Activated CD8-positive, alpha-beta T cell treated with anti-CD3 and anti-CD28 coated beads for 36 hours (primary cell): ENCODE data around the gene TMEFF1. TPM values are rescaled to one million over a fixed set of nuclear protein-coding genes. Genes with fewer than 3 reads are reported as not detected.

Experiments
- ATAC-seq: fragments of 200-7000 bp; cut with Tn5 transposase; one replicate; pipeline ENCODE4 v1.10.0; 2021; ENCODE audit warnings: mild to moderate bottlenecking, moderate library complexity
- CTCF ChIA-PET: fragments of 350-600 bp; sonication (Branson Sonifier 250); formaldehyde crosslinking; loops from one replicate; lab custom pipeline; 2021; ENCODE audit warnings: antibody characterized with exemption; lab: Charles Lee
- POLR2A ChIA-PET: fragments of 350-600 bp; sonication (Branson Sonifier 250); formaldehyde crosslinking; loops from one replicate; lab custom pipeline; 2021; ENCODE audit warnings: antibody characterized with exemption; lab: Charles Lee
- DNase-seq: peaks from one replicate; pipeline ENCODE4 v3.0.0-alpha.2; 2020
- H3K27ac Mint-ChIP-seq: one replicate; pipeline ENCODE4 v1.8.0; 2021; ENCODE audit warnings: mild to moderate bottlenecking, mixed read lengths
- H3K27me3 Mint-ChIP-seq: one replicate; pipeline ENCODE4 v1.8.0; 2021; ENCODE audit warnings: mixed read lengths
- H3K36me3 Mint-ChIP-seq: one replicate; pipeline ENCODE4 v1.8.0; 2021; ENCODE audit warnings: low read depth, mixed read lengths
- H3K4me1 Mint-ChIP-seq: one replicate; pipeline ENCODE4 v1.8.0; 2021; ENCODE audit warnings: low read depth, mixed read lengths
- H3K4me3 Mint-ChIP-seq: one replicate; pipeline ENCODE4 v1.8.0; 2021; ENCODE audit warnings: mild to moderate bottlenecking, moderate library complexity, mixed read lengths
- H3K9me3 Mint-ChIP-seq: one replicate; pipeline ENCODE4 v1.8.0; 2021; ENCODE audit warnings: mixed read lengths
- intact Hi-C: fragments of 100-400 bp; cut with micrococcal nuclease; formaldehyde crosslinking; loops from one replicate; pipeline ENCODE4 v1.10.0; 2022
- total RNA-seq, 2 experiments: library from RNA; stranded (reverse); gene quantifications; one replicate each; pipeline ENCODE4 v1.2.3, GENCODE V29; 2021
- TF ChIP-seq, protein P1 (sequence below): fragments of 200-600 bp; IDR thresholded peaks from one replicate; pipeline ENCODE4 v1.8.0; 2022; ENCODE audit warnings: antibody characterized with exemption, mild to moderate bottlenecking

Gene TMEFF1
- total RNA-seq, 2 experiments from 2014 or later: 0.68 to 0.78 TPM

DNA sequence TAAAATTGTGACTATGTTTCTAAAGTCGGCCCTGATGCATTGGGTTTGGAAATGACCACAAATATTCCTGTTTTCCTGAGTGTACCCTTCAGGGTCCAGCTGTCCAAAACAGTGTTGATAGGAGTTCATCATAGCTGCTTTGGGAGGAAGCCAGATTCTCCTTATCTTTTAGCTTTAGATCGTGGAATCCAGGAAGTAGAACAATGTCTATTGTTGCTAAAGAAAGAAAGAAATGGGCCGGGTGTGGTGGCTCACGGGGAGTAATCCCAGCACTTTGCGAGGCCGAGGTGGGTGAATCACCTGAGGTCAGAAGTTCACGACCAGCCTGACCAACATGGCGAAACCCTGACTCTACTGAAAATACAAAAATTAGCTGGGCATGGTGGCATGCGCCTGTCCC, 114.4 kb downstream of the TMEFF1 start:
- Mint-ChIP-seq H3K36me3 (no peaks in the 10 kb centered on the region), H3K4me3 (no peak overlapping the region), H3K4me1 (no peaks in the 10 kb centered on the region), H3K27me3 (no peaks in the 10 kb centered on the region), H3K9me3 (no peaks in the 10 kb centered on the region), H3K27ac (no peak overlapping the region)
- ChIA-PET CTCF (interaction anchor here (1.8 kb wide), 1 partner anchor 8 kb away, joined by 9 read pairs; no protein-coding TSS in a partner anchor), POLR2A (no interaction called here)
- ATAC-seq: no peak
- DNase-seq: no peak
- intact Hi-C loops: no loop called here
- TF ChIP-seq, protein P1, sequence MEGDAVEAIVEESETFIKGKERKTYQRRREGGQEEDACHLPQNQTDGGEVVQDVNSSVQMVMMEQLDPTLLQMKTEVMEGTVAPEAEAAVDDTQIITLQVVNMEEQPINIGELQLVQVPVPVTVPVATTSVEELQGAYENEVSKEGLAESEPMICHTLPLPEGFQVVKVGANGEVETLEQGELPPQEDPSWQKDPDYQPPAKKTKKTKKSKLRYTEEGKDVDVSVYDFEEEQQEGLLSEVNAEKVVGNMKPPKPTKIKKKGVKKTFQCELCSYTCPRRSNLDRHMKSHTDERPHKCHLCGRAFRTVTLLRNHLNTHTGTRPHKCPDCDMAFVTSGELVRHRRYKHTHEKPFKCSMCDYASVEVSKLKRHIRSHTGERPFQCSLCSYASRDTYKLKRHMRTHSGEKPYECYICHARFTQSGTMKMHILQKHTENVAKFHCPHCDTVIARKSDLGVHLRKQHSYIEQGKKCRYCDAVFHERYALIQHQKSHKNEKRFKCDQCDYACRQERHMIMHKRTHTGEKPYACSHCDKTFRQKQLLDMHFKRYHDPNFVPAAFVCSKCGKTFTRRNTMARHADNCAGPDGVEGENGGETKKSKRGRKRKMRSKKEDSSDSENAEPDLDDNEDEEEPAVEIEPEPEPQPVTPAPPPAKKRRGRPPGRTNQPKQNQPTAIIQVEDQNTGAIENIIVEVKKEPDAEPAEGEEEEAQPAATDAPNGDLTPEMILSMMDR: no peak

DNA sequence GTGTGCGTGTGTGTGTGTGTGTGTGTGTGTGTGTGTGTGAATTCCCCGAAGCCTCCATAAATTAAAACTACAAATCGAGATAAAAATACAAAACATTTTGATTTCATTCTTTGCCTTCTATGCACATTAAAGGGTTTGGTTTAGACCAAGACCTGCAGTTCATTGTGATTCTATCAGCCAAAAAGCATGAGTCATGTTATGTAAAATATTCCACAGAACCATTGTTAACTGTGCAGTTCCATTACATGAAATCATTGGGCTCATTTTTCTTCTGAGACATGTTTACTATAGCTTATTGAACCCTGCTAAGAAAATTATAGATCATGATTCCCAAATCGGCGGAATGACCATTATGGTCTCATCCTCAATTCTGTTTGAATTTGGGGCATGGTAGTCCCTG, 116.6 kb downstream of the TMEFF1 start:
- TF ChIP-seq, protein P1: no peak
- DNase-seq (no peak), ATAC-seq (no peak)
- Mint-ChIP-seq H3K27me3 (no peaks in the 10 kb centered on the region), H3K9me3 (no peaks in the 10 kb centered on the region), H3K27ac (no peak overlapping the region), H3K36me3 (no peaks in the 10 kb centered on the region), H3K4me1 (no peaks in the 10 kb centered on the region), H3K4me3 (no peak overlapping the region)
- ChIA-PET CTCF (interaction anchor here (0.6 kb wide), 1 partner anchor 425 kb away, joined by 3 read pairs; no protein-coding TSS in a partner anchor), POLR2A (no interaction called here)
- intact Hi-C loops: no loop called here

DNA sequence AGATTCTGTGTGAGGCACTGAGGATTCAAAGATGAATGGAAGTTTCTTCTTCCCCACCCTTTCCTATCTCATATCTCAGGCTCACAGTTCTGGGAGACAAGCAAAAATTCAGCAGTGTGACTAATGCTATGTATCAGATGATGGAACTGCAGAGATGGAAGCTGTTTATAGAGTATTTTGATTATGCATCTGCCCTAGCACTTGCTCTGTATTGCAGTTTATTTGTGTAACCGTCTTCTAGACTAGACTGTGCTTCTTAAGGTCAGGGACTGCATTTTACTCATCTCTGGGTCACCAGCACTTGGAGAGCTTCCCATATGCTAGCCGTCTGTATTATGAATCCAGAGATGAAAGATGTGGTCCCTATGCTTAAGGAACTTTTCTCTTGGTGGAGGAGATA, 117.5 kb downstream of the TMEFF1 start:
- ATAC-seq (no peak), DNase-seq (no peak)
- H3K9me3 Mint-ChIP-seq: no peaks in the 10 kb centered on the region
- intact Hi-C loops: loop anchor here (10.0 kb wide), 2 partner anchors 236 to 266 kb away; partner anchors contain the start of gene TEX10
- H3K4me1 Mint-ChIP-seq: no peaks in the 10 kb centered on the region
- no peaks in the 10 kb centered on the region for H3K36me3 Mint-ChIP-seq
- ChIA-PET POLR2A (no interaction called here), CTCF (interaction anchor here (0.6 to 1.4 kb wide), 3 partner anchors 11 to 426 kb away, joined by 3 to 8 read pairs (median 3); no protein-coding TSS in a partner anchor)
- TF ChIP-seq, protein P1: no peak
- no peak overlapping the region for H3K27ac Mint-ChIP-seq
- H3K27me3 Mint-ChIP-seq: no peaks in the 10 kb centered on the region
- H3K4me3 Mint-ChIP-seq: no peak overlapping the region

DNA sequence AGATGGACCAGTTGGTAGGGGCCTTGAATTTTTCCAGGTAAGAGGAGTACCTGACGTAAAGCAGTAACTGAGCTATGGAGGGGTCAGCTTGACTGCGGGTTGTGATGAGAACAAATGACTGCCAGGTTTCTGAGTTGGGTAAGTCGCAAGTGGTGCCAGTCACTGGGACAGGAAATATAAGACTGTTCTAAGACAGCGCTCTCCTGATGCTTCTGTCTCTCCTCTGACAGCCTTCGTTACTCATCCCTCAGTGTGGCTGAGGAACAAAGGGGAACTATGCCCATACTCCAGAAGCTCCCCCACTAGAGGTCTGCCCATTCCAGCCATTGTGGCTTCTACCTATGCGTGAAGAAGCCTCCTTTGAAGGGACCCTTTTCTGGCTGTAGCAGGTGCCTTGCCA, 118.2 kb downstream of the TMEFF1 start:
- intact Hi-C loops: loop anchor here (10.0 kb wide), 2 partner anchors 236 to 266 kb away; partner anchors contain the start of gene TEX10
- DNase-seq: no peak
- ATAC-seq: no peak
- ChIA-PET POLR2A (no interaction called here), CTCF (interaction anchor here (1.4 kb wide), 2 partner anchors 10 to 85 kb away, joined by 3 to 8 read pairs; no protein-coding TSS in a partner anchor)
- H3K27ac Mint-ChIP-seq: no peak overlapping the region
- H3K9me3 Mint-ChIP-seq: no peaks in the 10 kb centered on the region
- TF ChIP-seq, protein P1: no peak
- no peak overlapping the region for H3K4me3 Mint-ChIP-seq
- no peaks in the 10 kb centered on the region for H3K36me3 Mint-ChIP-seq
- H3K4me1 Mint-ChIP-seq: no peaks in the 10 kb centered on the region
- H3K27me3 Mint-ChIP-seq: no peaks in the 10 kb centered on the region

GRCh38 chr9:100591639-100592412, 118.9 kb downstream of the TMEFF1 start:
- DNase-seq (no peak), ATAC-seq (no peak)
- no peak overlapping the region for H3K27ac Mint-ChIP-seq
- no peaks in the 10 kb centered on the region for H3K4me1 Mint-ChIP-seq
- TF ChIP-seq, protein P1: no peak
- ChIA-PET POLR2A (no interaction called here), CTCF (interaction anchor here (1.4 kb wide), 2 partner anchors 10 to 86 kb away, joined by 3 to 8 read pairs; no protein-coding TSS in a partner anchor)
- H3K9me3 Mint-ChIP-seq: no peaks in the 10 kb centered on the region
- H3K4me3 Mint-ChIP-seq: no peak overlapping the region
- H3K36me3 Mint-ChIP-seq: no peaks in the 10 kb centered on the region
- H3K27me3 Mint-ChIP-seq: no peaks in the 10 kb centered on the region
- intact Hi-C loops: loop anchor here (10.0 kb wide), 2 partner anchors 237 to 267 kb away; partner anchors contain the start of gene TEX10
